Bladder microvascular endothelial cell (primary cell): ENCODE measurements around the gene OR4C46. TPM values are rescaled to one million over a fixed set of nuclear protein-coding genes. Genes with fewer than 3 reads are reported as not detected.

Experiments used
- total RNA-seq: library from RNA; depleted of rRNA; stranded (reverse); fragments of >200 nt; gene quantifications from 2 replicates; pipeline ENCODE4 v1.2.3, GENCODE V29; 2014

Gene OR4C46
- total RNA-seq = not detected in 2 replicates

GRCh38 chr11:54603898-54604297 lies at the start of gene OR4C46:
Gene OR4C46 (minus strand): TSS chr11:54603998. CDS start chr11:54603998, 0 bp downstream.

Other genes with a start within 250 kb of the OR4C46 start
- gene OR4A5, start 102.8 kb upstream of the OR4C46 start, total RNA-seq = not detected in 2 replicates